GM12878 (cell line): ENCODE results near the gene HOXB1. TPM values are rescaled to one million over a fixed set of nuclear protein-coding genes. Genes with fewer than 3 reads are reported as not detected.

ENCODE experiments used
- EGR1 ChIP-seq, 2 experiments: IDR thresholded peaks; 1 replicate in 1 of 2; 2 replicates in 1 of 2; pipeline ENCODE4 v1.6.1; 2011 to 2012; ENCODE audit warnings: low read depth in 2 of 2, low read length in 2 of 2, borderline replicate concordance in 1 of 2, mild to moderate bottlenecking in 1 of 2, moderate library complexity in 1 of 2
- ETV6 ChIP-seq, 2 experiments: fragments of 450-650 bp in 1 of 2; IDR thresholded peaks in 1 of 2; conservative IDR thresholded peaks in 1 of 2; 2 replicates each; pipeline ENCODE4 v1.6.1; 2014; ENCODE audit warnings: antibody characterized with exemption in 1 of 2, borderline replicate concordance in 1 of 2, low read depth in 1 of 2, mild to moderate bottlenecking in 1 of 2, moderate library complexity in 1 of 2
- NFYA ChIP-seq: IDR thresholded peaks from 2 replicates; pipeline ENCODE4 v1.6.1; 2011; ENCODE audit warnings: low read depth, mild to moderate bottlenecking, low read length, improper control_type of control experiment, borderline replicate concordance
- RELA ChIP-seq: fragments of 450-650 bp; IDR thresholded peaks from 2 replicates; pipeline ENCODE4 v1.8.0; 2014; ENCODE audit warnings: borderline replicate concordance; ENCODE audit not compliant: partially characterized antibody
- ZBED1 ChIP-seq: IDR thresholded peaks from 2 replicates; pipeline ENCODE4 v1.6.1; 2016; ENCODE audit warnings: borderline replicate concordance
- polyA plus RNA-seq, 11 experiments: library from polyadenylated mRNA; depleted of rRNA in 4 of 11; unstranded in 6 of 11; stranded (reverse) in 5 of 11; fragments of >200 nt; fragmentation: Nextera tagmentation in 4 of 11; fragmentation: Illumina TruSeq in 1 of 11; extraction: Ambion mirVana in 4 of 11; extraction: Trizol in 1 of 11; gene quantifications; 1 replicate in 1 of 11; 2 replicates in 10 of 11; pipeline versions ENCODE4 v1.2.1 to v1.2.3, GENCODE V29; 2011 to 2016; ENCODE audit warnings: inconsistent platforms in 2 of 11, missing spikeins in 2 of 11, low read depth in 1 of 11
- total RNA-seq, 4 experiments: library from RNA; depleted of rRNA in 3 of 4; stranded (reverse); fragments of >200 nt in 3 of 4; fragmentation: Illumina TruSeq in 1 of 4; extraction: Trizol in 1 of 4; gene quantifications; 2 replicates each; pipeline versions ENCODE4 v1.2.1 to v1.2.3, GENCODE V29; 2013 to 2021
- TF ChIP-seq, protein P1 (sequence below): fragments of 450-650 bp; IDR thresholded peaks from 2 replicates; pipeline ENCODE4 v1.6.1; 2017; ENCODE audit warnings: low read depth, mild to moderate bottlenecking, moderate library complexity
- TF ChIP-seq, protein P2 (sequence below): fragments of 450-650 bp; IDR thresholded peaks from 2 replicates; pipeline ENCODE4 v1.6.1; 2017; ENCODE audit warnings: mild to moderate bottlenecking, moderate library complexity
- TF ChIP-seq, protein P3 (sequence below): fragments of 450-650 bp; formaldehyde crosslinking; IDR thresholded peaks from 2 replicates; pipeline ENCODE4 v1.4.0; 2020; ENCODE audit warnings: mild to moderate bottlenecking, moderate library complexity

The HOXB1 gene
- total and polyA plus RNA-seq, 10 of the 15 experiments (the other 5 are each of a cell fraction or from before 2014, with no cell fraction given): not detected

GRCh38 chr17:48484256-48484655, 46.6 kb downstream of the HOXB1 start (continued):
- TF ChIP-seq, protein P1, sequence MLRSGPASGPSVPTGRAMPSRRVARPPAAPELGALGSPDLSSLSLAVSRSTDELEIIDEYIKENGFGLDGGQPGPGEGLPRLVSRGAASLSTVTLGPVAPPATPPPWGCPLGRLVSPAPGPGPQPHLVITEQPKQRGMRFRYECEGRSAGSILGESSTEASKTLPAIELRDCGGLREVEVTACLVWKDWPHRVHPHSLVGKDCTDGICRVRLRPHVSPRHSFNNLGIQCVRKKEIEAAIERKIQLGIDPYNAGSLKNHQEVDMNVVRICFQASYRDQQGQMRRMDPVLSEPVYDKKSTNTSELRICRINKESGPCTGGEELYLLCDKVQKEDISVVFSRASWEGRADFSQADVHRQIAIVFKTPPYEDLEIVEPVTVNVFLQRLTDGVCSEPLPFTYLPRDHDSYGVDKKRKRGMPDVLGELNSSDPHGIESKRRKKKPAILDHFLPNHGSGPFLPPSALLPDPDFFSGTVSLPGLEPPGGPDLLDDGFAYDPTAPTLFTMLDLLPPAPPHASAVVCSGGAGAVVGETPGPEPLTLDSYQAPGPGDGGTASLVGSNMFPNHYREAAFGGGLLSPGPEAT: no peak
- TF ChIP-seq ETV6 (conservative IDR thresholded peaks at IDR 0.05 in 1 of 2, IDR thresholded peaks at IDR 0.05 in 1 of 2; ENCODE audit: borderline replicate concordance in 1 of 2, low read depth in 1 of 2): no peak
- no peak for TF ChIP-seq RELA
- TF ChIP-seq NFYA: no peak
- TF ChIP-seq, protein P2, sequence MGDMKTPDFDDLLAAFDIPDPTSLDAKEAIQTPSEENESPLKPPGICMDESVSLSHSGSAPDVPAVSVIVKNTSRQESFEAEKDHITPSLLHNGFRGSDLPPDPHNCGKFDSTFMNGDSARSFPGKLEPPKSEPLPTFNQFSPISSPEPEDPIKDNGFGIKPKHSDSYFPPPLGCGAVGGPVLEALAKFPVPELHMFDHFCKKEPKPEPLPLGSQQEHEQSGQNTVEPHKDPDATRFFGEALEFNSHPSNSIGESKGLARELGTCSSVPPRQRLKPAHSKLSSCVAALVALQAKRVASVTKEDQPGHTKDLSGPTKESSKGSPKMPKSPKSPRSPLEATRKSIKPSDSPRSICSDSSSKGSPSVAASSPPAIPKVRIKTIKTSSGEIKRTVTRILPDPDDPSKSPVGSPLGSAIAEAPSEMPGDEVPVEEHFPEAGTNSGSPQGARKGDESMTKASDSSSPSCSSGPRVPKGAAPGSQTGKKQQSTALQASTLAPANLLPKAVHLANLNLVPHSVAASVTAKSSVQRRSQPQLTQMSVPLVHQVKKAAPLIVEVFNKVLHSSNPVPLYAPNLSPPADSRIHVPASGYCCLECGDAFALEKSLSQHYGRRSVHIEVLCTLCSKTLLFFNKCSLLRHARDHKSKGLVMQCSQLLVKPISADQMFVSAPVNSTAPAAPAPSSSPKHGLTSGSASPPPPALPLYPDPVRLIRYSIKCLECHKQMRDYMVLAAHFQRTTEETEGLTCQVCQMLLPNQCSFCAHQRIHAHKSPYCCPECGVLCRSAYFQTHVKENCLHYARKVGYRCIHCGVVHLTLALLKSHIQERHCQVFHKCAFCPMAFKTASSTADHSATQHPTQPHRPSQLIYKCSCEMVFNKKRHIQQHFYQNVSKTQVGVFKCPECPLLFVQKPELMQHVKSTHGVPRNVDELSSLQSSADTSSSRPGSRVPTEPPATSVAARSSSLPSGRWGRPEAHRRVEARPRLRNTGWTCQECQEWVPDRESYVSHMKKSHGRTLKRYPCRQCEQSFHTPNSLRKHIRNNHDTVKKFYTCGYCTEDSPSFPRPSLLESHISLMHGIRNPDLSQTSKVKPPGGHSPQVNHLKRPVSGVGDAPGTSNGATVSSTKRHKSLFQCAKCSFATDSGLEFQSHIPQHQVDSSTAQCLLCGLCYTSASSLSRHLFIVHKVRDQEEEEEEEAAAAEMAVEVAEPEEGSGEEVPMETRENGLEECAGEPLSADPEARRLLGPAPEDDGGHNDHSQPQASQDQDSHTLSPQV: no peak
- TF ChIP-seq ZBED1: no peak
- TF ChIP-seq EGR1 (IDR thresholded peaks at IDR 0.05; ENCODE audit: borderline replicate concordance in 1 of 2, low read depth in 2 of 2, low read length in 2 of 2): no peak
- TF ChIP-seq, protein P3, sequence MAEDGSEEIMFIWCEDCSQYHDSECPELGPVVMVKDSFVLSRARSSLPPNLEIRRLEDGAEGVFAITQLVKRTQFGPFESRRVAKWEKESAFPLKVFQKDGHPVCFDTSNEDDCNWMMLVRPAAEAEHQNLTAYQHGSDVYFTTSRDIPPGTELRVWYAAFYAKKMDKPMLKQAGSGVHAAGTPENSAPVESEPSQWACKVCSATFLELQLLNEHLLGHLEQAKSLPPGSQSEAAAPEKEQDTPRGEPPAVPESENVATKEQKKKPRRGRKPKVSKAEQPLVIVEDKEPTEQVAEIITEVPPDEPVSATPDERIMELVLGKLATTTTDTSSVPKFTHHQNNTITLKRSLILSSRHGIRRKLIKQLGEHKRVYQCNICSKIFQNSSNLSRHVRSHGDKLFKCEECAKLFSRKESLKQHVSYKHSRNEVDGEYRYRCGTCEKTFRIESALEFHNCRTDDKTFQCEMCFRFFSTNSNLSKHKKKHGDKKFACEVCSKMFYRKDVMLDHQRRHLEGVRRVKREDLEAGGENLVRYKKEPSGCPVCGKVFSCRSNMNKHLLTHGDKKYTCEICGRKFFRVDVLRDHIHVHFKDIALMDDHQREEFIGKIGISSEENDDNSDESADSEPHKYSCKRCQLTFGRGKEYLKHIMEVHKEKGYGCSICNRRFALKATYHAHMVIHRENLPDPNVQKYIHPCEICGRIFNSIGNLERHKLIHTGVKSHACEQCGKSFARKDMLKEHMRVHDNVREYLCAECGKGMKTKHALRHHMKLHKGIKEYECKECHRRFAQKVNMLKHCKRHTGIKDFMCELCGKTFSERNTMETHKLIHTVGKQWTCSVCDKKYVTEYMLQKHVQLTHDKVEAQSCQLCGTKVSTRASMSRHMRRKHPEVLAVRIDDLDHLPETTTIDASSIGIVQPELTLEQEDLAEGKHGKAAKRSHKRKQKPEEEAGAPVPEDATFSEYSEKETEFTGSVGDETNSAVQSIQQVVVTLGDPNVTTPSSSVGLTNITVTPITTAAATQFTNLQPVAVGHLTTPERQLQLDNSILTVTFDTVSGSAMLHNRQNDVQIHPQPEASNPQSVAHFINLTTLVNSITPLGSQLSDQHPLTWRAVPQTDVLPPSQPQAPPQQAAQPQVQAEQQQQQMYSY (CRISPR knock-in tag): no peak
